Activated CD4-positive, alpha-beta T cell treated with anti-CD3 and anti-CD28 coated beads for 4 hours (primary cell): ENCODE measurements around the gene ELFN1.

Source experiments
- DNase-seq, 2 donors: peaks; one replicate each; pipeline ENCODE4 v3.0.0-alpha.2; 2020

ELFN1 gene

DNA sequence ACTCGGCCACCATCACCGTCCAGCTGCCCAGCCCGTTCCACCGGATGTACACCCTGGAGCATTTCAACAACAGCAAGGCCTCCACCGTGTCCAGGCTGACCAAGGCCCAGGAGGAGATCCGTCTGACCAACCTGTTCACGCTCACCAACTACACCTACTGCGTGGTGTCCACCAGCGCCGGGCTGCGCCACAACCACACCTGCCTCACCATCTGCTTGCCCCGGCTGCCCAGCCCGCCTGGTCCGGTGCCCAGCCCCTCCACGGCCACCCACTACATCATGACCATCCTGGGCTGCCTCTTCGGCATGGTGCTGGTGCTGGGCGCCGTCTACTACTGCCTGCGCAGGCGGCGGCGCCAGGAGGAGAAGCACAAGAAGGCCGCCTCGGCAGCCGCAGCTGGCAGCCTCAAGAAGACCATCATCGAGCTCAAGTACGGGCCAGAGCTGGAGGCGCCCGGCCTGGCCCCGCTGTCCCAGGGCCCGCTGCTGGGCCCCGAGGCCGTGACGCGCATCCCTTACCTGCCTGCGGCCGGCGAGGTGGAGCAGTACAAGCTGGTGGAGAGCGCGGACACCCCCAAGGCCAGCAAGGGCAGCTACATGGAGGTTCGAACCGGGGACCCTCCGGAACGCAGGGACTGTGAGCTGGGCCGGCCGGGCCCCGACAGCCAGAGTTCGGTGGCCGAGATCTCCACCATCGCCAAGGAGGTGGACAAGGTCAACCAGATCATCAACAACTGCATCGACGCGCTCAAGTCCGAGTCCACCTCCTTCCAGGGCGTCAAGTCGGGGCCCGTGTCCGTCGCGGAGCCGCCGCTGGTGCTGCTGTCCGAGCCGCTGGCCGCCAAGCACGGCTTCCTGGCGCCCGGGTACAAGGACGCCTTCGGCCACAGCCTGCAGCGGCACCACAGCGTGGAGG is 75.8 kb downstream of the ELFN1 start:
- DNase-seq = no peak

DNA sequence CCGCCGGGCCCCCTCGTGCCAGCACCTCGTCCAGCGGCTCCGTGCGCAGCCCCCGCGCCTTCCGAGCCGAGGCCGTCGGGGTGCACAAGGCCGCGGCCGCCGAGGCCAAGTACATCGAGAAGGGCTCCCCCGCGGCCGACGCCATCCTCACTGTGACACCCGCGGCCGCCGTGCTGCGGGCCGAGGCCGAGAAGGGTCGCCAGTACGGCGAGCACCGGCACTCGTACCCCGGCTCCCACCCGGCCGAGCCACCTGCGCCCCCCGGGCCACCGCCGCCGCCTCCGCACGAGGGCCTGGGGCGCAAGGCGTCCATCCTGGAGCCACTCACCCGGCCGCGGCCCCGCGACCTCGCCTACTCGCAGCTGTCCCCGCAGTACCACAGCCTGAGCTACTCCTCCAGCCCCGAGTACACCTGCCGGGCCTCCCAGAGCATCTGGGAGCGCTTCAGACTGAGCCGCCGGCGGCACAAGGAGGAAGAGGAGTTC is 76.5 kb downstream of the ELFN1 start:
- no peak for DNase-seq

DNA sequence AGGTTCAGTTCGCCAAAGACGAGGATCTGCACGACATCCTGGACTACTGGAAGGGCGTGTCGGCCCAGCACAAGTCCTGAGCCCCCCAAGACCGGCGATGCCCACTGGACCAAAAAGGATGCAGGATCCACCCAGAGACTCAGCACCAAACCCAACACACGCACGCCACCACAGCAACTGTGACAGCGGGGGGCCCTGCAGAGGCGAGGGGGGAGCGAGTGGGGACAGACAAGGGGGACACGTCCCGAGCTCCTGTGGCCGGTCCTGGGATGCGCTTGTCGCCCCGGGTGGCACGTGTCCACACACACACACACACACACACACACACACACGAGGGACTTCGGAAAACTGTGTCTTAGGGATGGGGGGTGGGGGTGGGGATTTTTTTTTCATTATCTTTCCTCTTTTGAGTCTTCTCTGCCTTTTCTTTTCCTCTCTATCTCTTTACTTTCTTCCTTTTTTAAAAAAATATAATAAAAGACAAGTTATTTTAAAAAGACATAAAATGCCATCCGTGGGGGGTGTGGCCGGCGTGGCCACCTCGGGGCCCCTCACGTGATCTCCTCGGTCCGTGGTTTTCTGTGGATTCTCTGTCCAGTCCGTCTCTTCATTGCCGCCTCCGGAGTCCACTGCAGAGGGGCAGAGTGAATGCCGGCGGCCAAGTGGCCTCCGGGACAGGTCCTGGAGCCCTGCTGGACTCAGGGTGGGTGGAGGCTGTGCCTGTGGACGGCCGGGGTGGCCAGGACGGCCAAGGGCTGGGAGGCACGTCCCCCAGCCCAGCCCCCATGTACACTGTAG is 77.1 kb downstream of the ELFN1 start:
- DNase-seq = no peak

DNA sequence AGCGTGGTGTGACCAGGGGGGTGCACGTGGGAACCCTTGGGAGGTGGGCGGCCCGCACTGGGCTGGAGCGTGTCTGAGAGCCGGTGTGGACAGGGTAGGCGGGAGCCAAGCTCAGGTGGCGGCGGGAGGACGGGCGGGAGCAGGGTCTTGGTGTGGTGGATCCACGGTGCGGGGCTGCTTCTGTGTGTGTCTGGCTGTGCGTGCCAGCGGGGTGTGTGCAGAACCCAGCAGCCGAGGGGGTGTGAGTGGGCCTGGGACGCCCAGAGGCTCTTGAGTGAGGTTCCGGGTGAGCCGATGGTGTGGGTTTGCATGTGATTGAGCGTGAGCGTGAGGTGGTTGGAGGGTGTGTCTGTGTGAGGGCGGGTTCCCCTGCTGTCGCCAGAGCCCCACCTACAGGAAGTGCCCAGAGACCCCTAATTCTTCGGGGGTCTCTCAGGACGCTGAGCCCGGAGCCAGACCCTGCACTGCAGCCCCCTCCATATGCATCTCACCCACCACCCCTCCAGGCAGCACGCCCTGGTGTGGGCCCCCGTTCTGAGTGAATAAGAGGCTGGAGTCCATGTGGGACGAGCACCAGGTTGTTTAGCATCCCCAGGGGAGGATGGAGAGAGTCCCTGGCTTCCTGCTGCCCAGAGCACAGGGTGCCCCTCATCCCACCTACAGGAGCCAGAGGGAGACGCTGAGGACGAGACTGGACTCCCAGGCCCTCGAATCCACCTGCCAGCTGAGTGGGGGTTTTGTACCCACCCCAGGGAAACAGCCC is 78.2 kb downstream of the ELFN1 start:
- no peak for DNase-seq

DNA sequence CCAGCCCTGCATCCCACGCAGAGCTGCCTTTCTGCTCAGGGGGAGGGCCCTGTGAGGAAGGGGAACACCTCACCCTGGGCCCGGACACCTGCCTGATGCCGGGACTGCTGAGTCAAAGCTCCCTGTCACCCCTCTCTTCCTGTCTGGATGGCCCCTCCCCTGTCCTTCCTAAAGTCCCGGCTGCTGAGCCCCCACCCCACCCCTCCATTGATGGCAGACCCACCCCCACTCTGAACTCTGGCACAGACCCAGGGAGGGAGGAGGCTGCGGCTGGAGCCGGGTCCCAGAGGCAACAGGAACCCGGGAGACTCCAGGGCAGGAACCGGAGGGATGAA is 78.7 kb downstream of the ELFN1 start:
- DNase-seq = no peak

DNA sequence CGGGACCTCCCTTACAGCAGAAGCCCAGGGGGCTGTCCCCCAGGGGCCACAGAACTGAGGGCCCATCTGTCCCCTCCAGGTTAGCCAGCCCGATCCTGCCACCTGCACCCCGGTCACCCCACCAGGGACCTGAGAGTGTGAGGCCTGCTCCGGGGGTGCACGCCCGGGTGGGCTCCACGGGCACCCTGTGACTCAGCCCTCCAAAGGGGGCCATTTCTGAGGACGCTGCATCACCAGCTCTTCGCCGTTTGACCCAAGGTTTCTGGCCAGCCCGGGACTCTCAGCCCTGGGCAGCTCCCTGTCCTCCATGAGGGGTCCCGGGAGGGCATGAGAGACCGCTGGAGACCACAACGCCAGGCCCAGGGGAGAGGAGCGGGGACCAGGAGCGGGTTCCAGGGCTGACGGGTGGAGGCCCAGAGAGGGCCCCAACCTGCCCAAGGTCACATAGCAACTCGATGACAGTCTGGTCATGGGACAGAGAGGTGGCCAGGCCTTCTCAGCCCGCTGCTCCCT is 79.3 kb downstream of the ELFN1 start:
- no peak for DNase-seq

DNA sequence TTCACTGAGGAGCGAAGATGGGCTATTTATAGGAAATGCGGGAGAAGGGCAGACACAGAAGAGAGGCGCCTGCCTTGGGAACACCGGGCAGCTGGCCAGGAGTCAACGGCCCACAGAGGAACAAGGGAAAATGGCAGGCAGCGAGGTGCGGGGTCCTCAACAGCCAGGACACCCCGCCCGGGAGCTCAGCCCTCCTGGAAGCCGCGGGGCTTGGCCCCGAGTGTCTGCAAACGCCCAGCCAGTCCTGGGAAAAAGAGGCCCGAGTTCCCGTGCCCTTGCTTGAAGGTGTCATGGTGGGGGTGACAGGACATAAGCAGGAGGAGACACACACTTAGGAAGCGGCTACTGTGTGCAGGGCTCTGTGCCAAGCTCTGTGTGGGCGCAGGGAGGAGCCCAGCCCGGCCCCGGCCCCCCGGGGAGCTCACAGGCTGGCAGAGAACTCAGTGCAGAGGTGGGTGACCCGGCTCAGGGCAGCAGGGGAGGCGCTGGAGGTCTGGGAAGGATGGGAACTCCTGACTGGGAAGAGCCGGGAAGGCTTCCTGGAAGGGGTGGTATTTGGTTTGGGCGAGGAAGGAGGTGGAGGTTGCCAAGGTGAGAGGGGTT is 79.9 kb downstream of the ELFN1 start:
- no peak for DNase-seq

DNA sequence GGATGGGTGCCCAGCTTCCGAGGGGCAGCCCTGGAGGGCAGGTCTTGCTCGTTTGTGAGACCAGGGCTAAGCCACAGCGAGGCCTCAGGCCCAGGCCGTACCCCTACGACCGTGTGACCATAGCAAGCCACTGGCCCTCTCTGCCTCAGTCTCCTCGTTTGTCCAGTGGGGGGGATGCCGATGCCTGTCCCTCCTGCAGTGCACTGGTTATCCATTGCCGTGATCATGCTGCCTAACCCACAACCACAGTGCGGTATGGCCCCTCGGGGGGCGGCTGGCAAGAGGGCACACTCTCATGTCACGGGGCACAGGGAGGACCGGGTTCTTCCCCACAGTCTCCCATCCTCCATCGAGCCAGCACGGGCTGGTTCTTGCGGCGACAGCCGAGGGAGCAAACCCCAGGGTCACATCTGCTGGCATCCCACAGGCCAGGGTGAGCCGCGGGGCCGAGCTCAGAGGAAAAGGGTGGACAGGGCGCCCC is 80.5 kb downstream of the ELFN1 start:
- no peak for DNase-seq

DNA sequence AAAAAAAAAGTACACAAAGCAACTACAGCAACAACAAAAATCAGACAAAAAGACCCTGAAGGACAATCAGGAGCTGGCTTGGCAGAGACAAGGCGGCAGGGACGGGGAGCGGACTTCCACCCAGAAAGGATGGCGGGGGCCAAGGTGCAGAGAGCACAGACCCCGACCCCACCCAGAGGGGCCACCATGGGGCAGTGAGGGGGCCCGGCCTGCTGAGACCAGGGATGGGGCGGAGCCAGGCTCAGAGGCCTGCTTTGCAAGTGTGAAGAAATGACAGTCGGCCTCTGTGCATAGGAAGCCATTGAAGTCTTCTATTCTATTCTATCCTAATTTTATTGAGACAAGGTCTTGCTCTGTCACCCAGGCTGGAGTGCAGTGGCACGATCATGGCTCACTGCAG is 82.0 kb downstream of the ELFN1 start:
- DNase-seq = no peak

DNA sequence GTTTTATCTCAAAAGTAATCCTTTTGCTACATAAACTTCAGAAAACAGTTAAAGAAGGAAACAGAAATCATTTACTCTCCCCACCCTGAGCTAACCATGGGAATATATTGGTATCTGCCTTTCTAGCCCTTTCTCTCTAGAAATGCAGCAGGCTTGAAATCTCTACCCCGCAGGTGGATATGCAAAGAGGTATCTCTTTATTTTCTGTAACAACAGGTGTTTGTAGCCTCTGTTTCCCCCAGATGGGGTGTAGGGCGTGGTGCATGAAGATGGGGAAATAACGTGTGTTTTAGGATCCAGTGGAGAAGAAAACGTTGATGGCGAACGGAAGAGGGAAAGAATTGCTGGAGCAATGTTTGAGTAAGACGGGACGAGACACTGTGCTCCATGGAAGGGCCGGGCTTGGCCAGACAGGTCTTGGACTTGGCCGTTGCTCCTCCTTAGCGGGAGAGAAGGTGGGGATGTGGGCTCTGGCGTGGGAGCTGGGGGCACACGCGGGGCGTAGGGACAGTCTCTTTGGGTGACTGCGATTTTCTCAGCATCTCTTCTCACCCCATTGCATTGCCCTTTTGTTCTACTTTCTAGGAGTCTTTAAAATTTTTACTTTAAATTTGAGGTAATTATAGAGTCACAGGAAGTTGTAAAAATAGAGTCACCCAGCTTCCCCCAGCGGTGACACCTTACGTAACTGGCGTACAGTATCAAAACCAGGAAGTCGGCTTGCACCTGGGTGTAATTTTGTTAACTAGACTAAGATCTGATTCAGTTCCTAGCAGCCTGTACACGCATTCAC is 82.9 kb downstream of the ELFN1 start:
- no peak for DNase-seq

DNA sequence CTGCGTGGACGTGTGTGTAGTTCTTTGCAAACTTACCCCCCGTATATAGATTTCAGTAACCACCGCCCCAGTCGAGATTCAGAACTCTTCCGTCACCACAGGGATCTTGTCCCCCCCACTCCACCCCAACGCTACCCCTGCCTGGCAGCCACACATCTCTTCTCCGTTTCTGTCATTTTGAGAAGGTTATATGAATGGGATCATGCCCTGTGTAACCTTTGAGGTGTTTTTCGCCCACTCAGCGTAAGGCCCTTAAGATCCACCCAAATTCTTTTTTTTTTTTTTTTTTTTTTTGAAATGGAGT is 83.4 kb downstream of the ELFN1 start:
- DNase-seq = no peak

DNA sequence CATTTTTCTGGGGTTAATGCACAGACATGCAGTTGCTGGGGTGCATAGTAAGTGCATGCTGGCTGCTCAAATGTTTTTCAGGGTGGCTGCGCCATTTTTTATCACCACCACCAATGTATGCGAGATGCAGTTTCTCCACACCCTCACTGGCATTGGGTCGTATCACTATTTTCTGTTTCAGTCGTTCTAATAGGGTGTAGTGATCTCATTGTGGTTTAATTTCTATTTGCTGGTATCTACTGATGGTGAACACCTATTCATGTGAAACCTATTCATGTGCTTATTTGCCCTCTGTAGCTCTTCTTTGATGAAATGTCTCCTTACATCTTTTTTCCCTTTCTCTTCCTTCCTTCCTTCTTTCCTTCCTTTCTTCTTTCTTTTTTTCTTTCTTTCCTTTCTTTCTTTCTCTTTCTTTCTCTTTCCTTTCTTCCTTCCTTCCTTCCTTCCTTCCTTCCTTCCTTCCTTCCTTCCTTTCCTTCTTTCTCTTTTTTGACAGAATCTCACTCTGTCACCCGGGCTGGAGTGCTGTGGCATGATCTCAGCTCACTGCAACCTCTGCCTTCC is 84.3 kb downstream of the ELFN1 start:
- no peak for DNase-seq

DNA sequence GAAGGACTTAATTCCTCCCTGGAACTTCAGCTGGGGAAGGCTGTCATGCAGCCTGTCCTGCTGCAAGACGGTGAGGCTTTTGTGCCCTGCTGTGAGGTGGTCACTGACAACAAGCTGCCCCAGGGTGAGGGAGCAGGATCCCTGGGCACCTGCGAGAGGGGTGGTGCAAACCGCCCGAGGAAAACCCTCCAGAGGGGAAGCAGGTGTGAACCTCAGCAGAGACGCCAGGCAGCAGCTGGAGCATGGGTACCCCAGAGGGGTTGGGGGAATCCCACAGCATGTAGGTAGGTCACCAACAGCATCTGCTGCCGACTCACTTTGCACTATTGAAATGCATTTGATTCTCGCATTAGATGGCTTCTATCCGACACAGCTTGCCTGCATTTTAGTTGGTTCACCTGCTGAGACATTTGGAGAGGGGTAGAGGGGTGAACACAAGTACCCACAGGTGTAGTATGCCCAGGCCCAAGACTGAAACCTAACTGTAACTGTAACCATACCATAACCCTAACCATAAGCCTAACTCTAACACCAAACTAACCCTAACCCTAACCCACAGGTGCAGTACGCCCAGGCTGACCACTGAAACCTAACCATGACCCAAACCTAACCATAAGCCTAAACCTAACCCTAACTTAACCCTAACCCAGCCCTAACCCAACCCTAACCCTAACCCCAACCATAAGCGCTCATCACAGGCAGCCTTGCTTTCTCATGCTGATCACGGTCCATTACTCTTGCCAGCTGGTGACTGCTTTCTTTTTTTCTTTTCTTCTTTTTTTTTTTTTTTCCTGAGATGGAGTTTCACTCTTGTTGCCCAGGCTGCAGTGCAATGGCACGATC is 85.9 kb downstream of the ELFN1 start:
- no peak for DNase-seq

DNA sequence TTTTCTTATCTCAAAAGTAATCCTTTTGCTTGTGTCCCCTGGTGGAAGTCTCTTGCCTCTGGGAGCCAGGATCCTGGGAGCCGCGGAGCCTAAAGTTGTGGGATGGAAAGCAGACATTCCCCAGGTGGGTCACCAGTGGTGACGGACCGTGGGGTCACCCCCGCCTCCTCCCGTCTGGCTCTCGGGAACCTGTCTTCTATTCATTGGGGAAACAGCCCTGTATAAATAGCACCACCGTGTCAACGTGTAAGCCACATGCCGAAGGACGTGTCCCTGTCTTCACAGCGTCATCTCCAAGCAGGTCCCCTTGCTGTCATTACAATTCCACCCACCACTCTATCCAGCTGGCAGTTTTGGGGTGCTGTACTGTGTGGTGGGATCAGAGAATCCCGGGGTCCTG is 87.5 kb downstream of the ELFN1 start:
- no peak for DNase-seq

DNA sequence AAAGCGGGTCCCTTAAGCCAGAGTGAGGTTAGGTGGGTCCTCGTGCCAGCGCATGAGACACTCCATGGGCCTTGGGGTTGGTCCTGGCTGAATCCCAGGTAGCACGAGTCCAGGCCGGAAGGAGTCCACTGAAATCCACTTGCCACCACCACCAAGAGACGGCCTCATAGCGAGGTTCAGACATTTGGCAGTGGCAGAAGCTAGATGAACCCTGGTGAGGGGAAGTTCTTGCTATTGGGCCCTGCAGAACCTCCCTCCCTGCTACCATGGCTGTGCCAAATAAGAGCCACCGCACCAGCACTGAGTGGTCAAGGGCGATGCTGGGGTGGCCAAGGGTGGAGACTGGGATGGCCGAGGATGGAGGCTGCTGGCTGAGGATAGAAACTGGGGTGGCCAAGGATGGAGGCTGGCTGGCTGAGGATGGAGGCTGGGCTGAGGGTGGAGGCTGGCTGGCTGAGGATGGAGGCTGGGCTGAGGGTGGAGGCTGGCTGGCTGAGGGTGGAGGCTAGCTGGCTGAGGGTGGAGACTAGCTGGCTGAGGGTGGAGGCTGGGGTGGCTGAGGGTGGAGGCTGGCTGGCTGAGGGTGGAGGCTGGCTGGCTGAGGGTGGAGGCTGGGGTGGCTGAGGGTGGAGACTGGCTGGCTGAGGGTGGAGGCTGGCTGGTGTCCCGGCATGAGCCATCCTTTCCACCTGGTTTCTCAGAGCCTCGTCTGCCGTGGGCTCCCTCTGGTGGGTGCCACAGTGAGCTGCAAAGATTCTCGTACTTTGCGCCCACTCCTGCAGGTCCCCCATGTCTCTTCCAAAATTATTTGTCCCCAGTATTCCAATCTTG is 88.2 kb downstream of the ELFN1 start:
- DNase-seq = peak in 1 of 2 donors; percentile 26

DNA sequence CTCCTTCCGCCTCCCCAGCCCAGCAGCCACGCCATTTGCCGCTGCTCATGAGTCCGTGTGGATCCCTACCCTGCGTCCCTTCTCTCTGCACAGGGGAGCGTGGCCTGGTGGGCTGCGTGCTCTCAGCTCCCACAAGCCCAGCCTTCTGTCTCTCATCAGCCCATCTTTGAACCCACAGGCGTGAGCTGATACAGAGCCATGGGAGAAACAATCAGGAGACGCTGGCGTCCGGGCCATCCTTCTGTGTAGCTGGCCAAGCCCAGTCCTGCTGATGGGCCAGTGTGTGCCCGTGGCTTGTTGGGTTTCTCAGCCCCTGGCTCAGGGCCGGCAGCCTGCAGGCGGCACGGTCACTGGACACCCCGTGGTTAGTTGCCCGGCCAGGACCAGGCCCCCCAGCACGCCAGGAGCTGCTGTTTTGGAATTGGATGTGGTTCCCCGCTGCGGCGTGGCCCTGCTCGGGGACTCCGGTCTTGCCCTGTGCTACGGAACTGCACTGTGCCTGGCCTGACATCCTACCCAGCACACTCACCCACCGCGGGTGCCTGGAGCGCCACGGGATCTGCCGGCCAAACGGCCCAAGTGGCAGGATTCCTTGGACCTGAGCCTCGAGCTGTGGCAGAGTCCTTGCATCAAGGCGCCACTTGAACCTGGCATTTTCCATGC is 88.9 kb downstream of the ELFN1 start:
- no peak for DNase-seq

DNA sequence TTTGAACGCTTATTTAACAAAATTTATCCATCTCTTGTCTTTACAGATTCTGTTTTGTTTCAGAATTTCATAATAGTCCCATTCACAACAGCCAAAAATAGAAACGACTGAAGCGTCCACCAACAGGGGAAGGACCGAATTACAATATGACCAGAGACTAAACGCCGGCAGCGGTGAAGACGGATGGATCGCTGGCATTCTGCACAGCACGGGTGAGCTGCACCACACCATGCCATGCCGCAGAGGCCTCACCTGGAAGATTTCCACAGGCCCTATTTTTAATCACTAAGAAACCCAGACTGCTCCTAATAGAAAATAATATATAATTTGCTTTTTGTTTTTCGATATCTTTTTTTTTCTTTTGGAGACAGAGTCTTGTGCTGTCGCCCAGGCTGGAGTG is 91.0 kb downstream of the ELFN1 start:
- no peak for DNase-seq

DNA sequence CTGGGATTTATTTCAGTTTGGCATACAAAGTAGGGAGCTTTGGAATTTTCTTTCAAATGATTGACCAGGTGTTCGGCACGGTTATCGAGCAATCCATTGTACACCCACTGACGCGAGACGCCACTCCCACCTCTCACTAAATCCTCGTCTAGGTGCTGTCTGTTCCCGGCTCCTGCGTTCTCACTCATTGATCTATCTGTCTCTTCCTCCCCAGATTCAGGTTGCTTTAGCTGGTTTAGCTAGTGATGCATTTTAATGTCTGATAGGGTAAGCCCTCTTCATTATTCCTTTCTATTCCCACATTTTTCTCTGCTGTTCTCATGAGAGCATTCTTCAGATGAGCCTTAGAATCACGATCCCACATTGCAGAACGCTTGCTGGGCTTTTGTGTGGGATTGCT is 91.7 kb downstream of the ELFN1 start:
- DNase-seq = no peak
